GM12891 (cell line): ENCODE results near the gene NOTCH4.

Experiments used
- POLR2A ChIP-seq: IDR thresholded peaks from 2 replicates; pipeline ENCODE4 v1.6.1; 2011; ENCODE audit warnings: low read depth, low read length, control low read depth
- POLR2AphosphoS5 ChIP-seq: IDR thresholded peaks from 2 replicates; pipeline ENCODE4 v1.6.1; 2011; ENCODE audit warnings: low read depth, low read length, control low read depth
- TAF1 ChIP-seq: IDR thresholded peaks from 2 replicates; pipeline ENCODE4 v1.6.1; 2011; ENCODE audit warnings: low read depth, low read length, control low read depth

DNA sequence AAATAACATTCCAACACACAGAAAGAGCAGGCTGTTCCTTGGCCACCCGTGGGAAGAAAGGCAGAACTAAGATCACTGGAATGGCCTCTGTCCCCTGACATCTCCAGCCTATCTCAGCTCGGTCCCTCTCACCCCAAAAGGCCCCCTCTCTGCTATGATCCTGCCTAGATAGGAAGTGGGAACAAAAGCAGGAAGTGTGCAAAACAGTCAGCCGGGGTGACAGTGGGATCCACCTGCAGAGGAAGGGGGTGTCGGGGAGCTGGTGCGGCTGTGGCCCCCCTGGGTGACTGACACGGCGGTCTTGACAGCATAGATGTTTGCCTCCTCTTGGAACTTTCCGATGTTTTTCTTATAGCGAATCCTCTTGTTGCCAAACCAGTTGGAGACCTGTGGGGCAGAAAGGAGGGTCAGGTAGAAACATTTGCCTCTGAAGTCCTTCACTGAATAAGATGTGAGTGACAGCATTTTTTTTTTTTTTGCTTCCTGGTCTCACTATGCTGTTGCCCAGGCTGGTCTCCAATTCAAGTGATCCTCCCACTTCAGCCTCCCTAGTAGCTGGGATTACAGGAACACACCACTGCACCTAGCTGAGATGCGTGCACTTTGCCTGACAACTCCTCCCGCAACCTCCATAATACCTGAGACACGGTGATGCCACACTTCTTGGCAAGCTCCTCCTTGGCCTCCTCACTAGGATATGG is 36.7 kb downstream of the NOTCH4 start:
- no peak for TF ChIP-seq POLR2A
- no peak for TF ChIP-seq POLR2AphosphoS5
- TF ChIP-seq TAF1 = no peak
